Measurements from ENCODE around the gene CADPS2.

The CADPS2 gene

DNA sequence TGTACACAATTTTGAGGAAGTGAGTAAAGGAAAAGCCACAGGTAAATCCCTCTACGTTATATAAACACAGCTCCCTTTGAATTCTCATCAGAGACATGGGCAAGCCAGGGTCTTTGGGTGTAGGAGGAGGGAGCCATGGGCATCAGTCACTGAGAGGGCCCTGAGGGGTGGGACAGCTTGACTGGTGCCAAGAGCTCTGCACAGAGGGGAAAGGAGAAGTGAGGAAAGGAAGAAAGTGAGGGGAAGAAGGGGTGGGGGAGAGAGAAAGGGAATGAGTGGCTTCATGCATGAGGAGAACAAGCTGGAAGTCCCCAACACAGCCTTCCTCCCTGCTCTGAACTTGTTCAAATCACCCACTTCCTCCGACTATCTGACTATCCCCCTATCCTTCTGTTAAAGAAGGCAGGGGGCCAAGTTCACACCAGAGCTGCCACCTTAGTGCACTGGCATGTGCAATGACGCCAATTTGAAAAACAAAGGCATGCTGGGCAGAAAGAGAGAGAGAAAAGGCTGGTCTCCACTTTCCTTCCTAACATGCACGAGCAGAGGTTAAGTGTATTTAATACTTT lies 167.2 kb downstream of the CADPS2 start:
- ATAC-seq, result no peak
- H3K9me3 Mint-ChIP-seq, result peaks cover 9% of the 10 kb centered on the region
- no peak for DNase-seq (ENCODE audit: low spot score in 2 of 2)
- H3K36me3 Mint-ChIP-seq, result no peaks in the 10 kb centered on the region
- no peak overlapping the region for H3K27ac Mint-ChIP-seq
- no peaks in the 10 kb centered on the region for H3K4me1 Mint-ChIP-seq
- H3K4me3 Mint-ChIP-seq, result no peak overlapping the region

DNA sequence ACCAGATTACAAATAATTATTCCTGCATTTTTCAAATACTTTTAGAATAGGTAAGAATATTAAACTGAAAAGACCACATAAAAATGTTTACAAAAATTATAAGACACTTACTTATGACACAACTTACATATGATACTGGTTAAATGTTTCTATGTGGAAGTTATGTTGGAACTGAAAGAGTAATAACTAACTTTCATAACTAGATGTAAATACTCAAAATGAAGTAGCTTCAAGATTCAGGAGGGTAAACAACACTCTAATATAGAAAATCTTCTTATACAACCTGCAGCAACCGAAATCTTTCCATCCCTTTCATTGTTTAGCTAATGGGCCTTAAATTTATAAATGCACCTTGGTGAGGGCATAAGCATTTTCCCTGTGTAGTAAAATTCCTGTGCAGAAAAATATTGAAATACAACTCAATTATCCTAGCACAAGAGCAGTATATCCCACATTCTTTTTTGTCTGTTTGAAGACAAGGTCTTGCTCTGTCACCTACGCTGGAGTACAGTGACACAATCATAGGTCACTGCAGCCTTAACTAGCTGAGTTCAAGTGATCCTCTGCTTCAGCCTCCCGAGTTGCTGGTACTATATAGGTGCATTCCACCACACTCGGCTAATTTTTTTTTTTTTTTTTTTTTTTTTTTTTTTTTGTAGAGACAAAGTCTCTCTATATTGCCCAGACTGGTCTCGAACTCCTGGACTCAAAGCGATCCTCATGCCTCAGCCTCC lies 168.7 kb downstream of the CADPS2 start:
- H3K4me1 Mint-ChIP-seq, result no peaks in the 10 kb centered on the region
- no peak overlapping the region for H3K4me3 Mint-ChIP-seq
- no peaks in the 10 kb centered on the region for H3K36me3 Mint-ChIP-seq
- ATAC-seq, result no peak
- H3K27ac Mint-ChIP-seq, result no peak overlapping the region
- DNase-seq (ENCODE audit: low spot score in 2 of 2), result no peak
- H3K9me3 Mint-ChIP-seq, result peaks cover 9% of the 10 kb centered on the region

DNA sequence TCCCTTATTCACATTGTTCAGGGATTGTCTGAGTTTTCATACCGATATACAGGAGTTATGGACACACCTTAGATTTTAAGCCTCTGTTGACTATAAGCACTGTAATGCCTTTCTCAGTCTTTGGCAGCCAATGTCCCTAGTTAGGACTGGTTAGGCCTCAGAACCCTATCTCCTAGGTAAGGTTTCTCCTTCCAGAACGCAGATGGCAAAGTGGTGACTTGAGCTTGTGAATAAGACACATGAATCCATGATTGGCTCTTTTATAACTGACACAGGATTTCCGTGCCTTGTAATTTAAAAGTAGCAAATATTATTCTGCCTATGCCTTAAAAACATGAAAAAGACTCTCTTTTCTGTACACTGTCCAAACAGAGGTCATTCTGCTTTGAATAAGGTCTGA lies 171.1 kb downstream of the CADPS2 start:
- Mint-ChIP-seq H3K36me3 (no peaks in the 10 kb centered on the region), H3K27ac (no peak overlapping the region), H3K4me1 (no peaks in the 10 kb centered on the region), H3K9me3 (peaks cover 13% of the 10 kb centered on the region), H3K4me3 (no peak overlapping the region)
- ATAC-seq, result no peak
- no peak for DNase-seq (ENCODE audit: low spot score in 2 of 2)

DNA sequence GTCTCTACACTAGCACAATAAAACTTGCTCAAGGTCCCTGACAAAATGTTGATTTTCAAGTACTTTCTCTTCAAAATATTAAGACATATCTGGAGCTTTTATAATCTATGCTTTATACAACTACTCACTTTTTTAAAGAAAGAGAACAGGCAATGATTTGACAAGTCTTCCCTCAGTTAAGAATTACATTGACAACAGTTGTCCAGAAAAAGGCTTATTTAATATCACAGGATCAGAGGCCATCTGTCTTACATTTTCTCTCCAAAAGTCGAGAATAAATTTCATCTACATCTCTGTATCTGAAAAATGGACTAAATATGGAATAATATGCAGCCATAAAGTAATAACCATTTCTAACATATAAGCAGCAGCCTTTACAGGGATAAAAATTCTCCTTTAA lies 175.3 kb downstream of the CADPS2 start:
- H3K4me1 Mint-ChIP-seq, result no peaks in the 10 kb centered on the region
- H3K4me3 Mint-ChIP-seq, result no peak overlapping the region

DNA sequence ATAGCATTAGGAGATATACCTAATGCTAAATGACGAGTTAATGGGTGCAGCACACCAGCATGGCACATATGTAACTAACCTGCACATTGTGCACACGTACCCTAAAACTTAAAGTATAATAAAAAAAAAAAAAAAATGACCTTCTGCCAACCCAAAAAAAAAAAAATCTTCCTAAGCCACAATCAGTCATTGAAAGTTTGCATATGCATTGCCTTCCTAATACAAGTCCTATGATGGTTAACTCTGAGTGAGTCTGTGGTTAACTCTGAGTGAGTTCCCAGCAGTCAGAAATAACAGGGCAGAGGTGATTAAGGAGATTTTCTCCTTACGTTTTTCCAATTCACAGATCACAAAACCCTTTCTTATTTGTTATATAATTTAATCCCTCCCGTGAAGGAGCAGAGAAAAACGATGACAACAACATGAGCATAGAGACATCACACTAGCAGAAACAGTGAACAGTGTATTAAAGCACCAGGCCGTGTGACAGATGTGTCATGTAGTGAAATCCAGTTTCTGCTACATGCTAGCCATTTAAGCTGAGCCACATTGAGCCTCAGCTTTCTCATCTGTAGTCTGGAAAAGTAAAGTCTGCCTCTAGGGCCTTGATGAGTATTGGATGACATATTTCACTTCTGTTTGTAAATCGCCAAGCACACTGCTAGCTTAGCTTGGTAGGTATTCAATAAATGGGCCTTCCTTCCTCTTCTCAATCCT lies 176.2 kb downstream of the CADPS2 start:
- H3K27ac Mint-ChIP-seq, result no peak overlapping the region
- H3K36me3 Mint-ChIP-seq, result no peaks in the 10 kb centered on the region
- no peaks in the 10 kb centered on the region for H3K4me1 Mint-ChIP-seq
- no peak for DNase-seq (ENCODE audit: low spot score in 2 of 2)
- H3K4me3 Mint-ChIP-seq, result no peak overlapping the region
- H3K9me3 Mint-ChIP-seq, result peaks cover 10% of the 10 kb centered on the region
- ATAC-seq, result no peak

More for the DNA sequence above, 175.3 kb downstream of the CADPS2 start:
- Mint-ChIP-seq H3K27ac (no peak overlapping the region), H3K9me3 (peaks cover 10% of the 10 kb centered on the region), H3K36me3 (no peaks in the 10 kb centered on the region)
- no peak for ATAC-seq
- no peak for DNase-seq (ENCODE audit: low spot score in 2 of 2)

DNA sequence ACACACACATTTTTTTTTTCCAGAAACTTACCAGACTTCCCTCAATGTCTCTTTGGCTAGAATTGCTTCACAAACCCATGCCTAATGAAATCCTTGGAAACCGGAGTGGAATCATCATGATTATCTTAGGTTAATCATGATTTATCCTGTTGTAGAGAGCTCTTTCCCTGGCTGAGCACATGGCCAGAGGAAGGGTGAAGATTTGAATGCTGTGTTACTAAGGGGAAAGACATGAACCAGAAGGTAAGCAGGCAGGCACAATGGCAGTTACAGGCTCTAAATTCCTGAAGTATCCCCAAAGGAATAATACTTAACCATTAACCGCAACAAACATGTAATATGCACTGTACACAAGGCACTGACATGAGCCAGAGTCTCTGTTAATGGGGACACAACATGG lies 179.4 kb downstream of the CADPS2 start:
- Mint-ChIP-seq H3K4me3 (no peak overlapping the region), H3K27ac (no peak overlapping the region), H3K4me1 (no peaks in the 10 kb centered on the region), H3K36me3 (no peaks in the 10 kb centered on the region), H3K9me3 (peaks cover 12% of the 10 kb centered on the region)
- no peak for ATAC-seq
- no peak for DNase-seq (ENCODE audit: low spot score in 2 of 2)

DNA sequence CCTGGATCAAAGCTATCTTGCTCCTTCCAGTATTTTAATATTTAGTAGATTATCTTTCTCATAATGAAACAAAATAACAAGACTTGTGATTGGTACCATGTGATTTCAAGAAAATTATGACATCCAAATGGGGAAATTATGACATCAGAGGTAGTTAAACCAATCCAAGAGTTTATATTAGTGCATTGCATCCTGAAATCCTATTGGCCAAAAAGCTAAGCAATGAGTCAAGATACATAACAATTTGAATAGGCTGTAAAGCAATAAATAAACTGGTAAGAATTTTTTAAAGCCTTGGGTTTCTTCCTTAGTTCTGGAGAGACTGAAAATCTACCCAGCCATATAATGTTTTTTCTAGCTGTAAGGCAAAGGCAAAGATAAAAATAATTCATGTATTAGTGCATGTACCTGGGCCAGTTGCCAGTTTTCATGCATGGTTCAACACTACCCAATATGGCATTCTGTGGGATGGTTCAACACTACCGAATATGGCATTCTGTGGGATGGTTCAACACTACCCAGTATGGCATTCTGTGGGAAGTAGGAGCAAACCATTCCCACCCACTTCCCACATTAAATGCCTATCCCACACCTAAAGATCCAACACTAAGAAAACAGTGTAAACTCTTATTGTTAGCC lies 183.3 kb downstream of the CADPS2 start, which contains the start of gene RNF148:
Gene RNF148 (minus strand): TSS at position 51 of the 639 bp plus-strand sequence. CDS start 172 bp downstream, outside the sequence.
- no peak for DNase-seq (ENCODE audit: low spot score in 2 of 2)
- Mint-ChIP-seq H3K4me1 (no peaks in the 10 kb centered on the region), H3K27ac (no peak within 1 kb of the TSS), H3K9me3 (peaks cover 8% of the 10 kb centered on the region), H3K36me3 (no peaks in the 10 kb centered on the region), H3K4me3 (no peak within 1 kb of the TSS)
- ATAC-seq, result no peak

DNA sequence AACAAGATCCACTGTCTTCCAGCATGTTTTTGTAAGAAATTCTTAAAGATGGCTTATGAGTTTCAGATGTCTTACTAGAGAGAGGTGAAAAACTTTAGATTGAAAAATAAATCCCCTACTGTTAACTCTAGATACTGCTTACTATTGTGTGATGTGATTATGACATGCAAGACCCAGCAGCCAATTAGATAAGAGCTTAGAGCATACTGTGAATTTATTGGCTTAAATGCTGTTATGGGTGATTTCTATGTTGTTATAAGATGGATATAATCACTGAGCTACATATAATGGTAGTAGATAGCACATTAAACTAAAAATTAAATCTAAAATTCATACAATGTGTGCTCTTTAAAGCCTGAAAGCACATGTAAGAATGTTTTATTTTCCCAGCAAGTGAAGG lies 187.2 kb downstream of the CADPS2 start, which contains the start of gene RNF133:
Gene RNF133 (minus strand): TSS at position 101 of the 400 bp plus-strand sequence. CDS start 199 bp downstream, outside the sequence.
- Mint-ChIP-seq H3K9me3 (peaks cover 11% of the 10 kb centered on the region), H3K27ac (no peak within 1 kb of the TSS), H3K4me1 (no peaks in the 10 kb centered on the region), H3K4me3 (no peak within 1 kb of the TSS), H3K36me3 (no peaks in the 10 kb centered on the region)
- DNase-seq (ENCODE audit: low spot score in 2 of 2), result no peak
- no peak for ATAC-seq

DNA sequence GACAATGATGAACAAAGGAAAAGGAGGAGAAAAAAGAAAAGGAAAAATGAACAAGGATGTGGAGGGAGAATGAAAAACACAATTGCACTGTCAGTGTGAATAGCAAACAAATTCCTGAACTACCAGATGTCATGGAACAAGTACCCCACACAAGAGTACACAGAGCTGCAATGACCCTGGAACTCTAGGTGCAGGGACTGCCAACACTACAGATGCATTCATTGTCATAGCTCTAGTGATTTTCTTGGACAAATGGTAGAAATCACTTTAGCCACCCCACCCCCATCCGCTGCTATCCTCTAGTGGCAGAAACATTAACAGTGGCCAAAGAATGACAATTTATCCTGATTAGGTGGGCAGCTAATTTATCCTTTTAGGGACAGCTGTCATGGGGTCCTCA lies 190.4 kb downstream of the CADPS2 start:
- Mint-ChIP-seq H3K4me1 (no peaks in the 10 kb centered on the region), H3K9me3 (peaks cover 14% of the 10 kb centered on the region), H3K27ac (no peak overlapping the region), H3K36me3 (no peaks in the 10 kb centered on the region), H3K4me3 (no peak overlapping the region)
- DNase-seq (ENCODE audit: low spot score in 2 of 2) (no peak), ATAC-seq (no peak)

DNA sequence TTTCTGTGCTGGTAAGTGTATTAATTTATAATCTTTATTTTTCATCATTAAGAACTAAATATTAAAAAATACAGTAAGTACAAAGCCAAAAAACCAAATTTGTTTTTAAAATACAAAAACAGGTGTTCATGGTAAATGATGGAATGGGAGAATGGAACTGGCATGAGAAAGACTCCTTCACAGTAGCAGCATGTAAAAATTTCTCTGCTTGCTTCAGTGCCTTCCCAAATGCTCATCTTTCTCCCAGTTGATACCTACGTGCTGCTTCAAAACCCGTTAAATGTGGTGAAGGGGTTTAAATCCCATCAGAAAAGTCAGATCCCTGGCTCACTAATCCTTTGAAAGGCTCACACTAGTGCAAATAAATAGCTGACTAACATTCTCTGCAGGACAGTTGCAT lies 191.6 kb downstream of the CADPS2 start:
- no peak for DNase-seq (ENCODE audit: low spot score in 2 of 2)
- no peak overlapping the region for H3K27ac Mint-ChIP-seq
- ATAC-seq, result no peak
- H3K4me1 Mint-ChIP-seq, result no peaks in the 10 kb centered on the region
- H3K9me3 Mint-ChIP-seq, result peaks cover 14% of the 10 kb centered on the region
- no peaks in the 10 kb centered on the region for H3K36me3 Mint-ChIP-seq
- H3K4me3 Mint-ChIP-seq, result no peak overlapping the region

DNA sequence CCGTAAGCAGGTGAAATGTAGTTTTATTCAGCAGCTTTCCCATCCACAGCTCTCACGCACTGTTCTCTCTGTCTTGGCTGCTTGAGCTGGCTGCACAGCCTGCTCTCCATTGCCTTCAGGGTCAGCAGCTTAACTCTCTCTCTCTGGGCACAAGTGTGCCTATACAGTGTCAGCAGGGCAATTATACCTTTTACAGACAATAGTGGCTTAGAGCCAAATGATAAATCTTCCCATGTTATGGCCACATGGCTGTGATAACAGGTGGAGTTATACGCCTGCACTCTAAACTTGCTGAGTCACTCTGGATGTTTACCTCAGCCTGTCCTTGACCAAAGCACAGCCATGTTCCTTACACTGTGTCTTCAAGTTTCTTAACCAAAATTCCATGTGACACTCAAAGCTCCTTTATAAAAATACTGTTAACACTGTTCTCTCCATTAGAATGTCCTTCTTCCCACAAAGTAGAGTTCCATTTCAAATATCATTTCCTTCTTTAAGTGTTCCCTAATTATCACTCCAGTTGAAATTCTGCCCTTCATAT lies 193.4 kb downstream of the CADPS2 start:
- Mint-ChIP-seq H3K4me1 (no peaks in the 10 kb centered on the region), H3K4me3 (no peak overlapping the region), H3K27ac (no peak overlapping the region), H3K36me3 (no peaks in the 10 kb centered on the region), H3K9me3 (peaks cover 16% of the 10 kb centered on the region)
- DNase-seq (ENCODE audit: low spot score in 2 of 2), result no peak
- ATAC-seq, result no peak

DNA sequence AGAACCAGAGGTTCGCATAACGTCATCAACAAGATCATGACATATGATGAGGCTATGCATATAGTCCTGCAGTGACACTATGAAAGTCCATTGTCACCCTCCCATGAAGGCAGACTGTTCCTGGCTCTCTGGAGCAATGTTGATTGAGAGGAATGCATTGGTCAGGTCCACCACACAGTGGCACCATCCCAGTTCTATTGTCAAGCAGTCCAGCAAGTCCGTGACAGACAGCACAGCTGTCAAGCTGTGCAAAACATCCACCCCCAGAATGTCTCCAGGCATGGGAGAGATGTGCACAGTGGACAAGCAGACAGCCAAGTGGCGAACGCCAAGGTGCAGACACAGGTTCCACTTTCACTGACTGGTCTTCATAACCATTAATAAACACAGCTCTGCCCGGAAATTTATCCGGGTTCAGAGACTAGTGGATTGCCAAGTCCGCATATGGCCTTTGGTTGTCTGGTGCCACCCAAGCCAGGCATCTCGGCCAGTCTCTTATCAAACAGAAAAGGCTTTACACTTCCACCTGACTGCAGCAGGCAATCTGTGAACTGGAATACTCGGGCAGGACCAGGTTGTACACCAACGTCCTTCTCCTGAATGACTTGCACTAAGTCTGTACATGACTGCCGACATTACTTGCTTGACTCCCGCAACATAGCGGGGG lies 194.6 kb downstream of the CADPS2 start:
- Mint-ChIP-seq H3K36me3 (no peaks in the 10 kb centered on the region), H3K4me3 (no peak overlapping the region), H3K4me1 (no peaks in the 10 kb centered on the region), H3K27ac (no peak overlapping the region), H3K9me3 (peaks cover 16% of the 10 kb centered on the region)
- no peak for DNase-seq (ENCODE audit: low spot score in 2 of 2)
- no peak for ATAC-seq

DNA sequence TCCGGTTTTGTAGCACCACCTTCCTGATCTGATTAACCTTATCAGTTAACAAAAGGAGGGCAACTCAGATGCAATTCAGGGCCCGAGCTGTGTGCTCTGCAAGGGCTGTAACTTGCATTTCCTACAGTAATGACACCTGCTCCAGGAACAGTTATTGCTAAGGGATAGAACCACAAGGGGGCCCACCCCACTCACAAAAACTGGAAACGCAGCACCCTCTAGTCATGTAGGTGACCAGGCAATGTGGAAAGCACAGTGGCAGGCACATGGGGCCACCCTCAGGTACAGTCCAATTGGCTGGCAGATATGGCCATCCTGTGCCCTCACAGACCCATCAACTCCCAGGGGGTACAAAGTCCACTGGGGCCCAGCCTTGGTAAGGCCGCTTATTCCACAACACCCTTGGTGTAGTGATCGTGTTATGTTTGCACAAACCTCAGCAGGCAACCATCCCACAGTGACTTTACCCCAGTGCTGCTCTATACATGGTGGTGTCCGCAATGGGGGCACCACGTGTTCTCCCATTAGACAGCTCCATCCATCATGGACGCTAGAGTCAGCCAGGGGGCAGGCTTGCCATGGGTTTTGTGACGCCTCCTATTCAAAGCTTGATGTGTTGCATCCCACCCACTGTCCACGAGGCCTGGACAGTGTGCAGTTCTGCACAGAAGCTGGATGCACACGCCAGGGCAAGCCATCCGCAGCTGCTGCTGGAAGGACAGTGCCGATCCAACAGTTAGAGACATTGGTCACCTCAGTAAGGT lies 196.7 kb downstream of the CADPS2 start:
- ATAC-seq (no peak), DNase-seq (ENCODE audit: low spot score in 2 of 2) (no peak)
- H3K36me3 Mint-ChIP-seq, result no peaks in the 10 kb centered on the region
- peaks cover 14% of the 10 kb centered on the region for H3K9me3 Mint-ChIP-seq
- H3K4me1 Mint-ChIP-seq, result no peaks in the 10 kb centered on the region
- H3K27ac Mint-ChIP-seq, result no peak overlapping the region
- H3K4me3 Mint-ChIP-seq, result no peak overlapping the region

DNA sequence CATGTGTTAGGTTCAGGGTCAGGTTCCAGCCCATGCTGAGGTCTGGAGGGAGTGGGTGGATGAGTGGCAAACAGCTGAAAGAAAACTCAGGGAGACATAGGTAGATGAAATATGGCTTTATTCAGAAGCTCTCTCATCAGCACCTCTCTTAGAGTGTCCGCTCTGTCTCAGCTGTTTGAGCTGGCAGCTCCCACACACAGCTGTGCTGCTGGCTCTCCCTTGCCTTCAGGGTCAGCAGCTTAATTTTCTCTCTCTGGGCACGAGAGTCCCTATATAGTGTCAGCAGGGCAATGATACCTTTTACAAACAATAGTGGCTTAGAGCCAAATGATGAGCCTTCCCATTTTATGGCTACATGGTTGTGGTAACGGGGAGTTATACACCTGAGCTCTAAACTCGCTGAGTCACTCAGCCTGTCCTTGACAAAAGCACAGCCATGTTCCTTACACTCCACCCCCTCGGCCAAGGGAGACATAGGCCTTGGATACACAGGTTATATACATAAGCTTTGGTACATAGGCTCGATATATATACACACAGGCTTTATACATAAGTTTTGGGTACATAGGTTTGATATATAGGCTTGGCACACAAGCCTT lies 197.8 kb downstream of the CADPS2 start:
- no peak for ATAC-seq
- H3K36me3 Mint-ChIP-seq, result no peaks in the 10 kb centered on the region
- no peak overlapping the region for H3K4me3 Mint-ChIP-seq
- H3K4me1 Mint-ChIP-seq, result no peaks in the 10 kb centered on the region
- no peak overlapping the region for H3K27ac Mint-ChIP-seq
- peaks cover 10% of the 10 kb centered on the region for H3K9me3 Mint-ChIP-seq
- no peak for DNase-seq (ENCODE audit: low spot score in 2 of 2)
